Endothelial cell of umbilical vein (primary cell): Measurements from ENCODE around the gene DCUN1D5. TPM values are rescaled to one million over a fixed set of nuclear protein-coding genes. Genes with fewer than 3 reads are reported as not detected.

Experiments
- BruUV-seq: library from RNA; stranded (reverse); fragments of 400-500 nt; replicated peaks from 2 replicates; lab custom pipeline; 2021; lab: Mats Ljungman, UMichigan
- CTCF ChIA-PET: fragments of 300-600, 350-600 bp; sonication (Branson Sonifier 250); formaldehyde crosslinking; loops from one replicate; lab custom pipeline; 2021; ENCODE audit warnings: antibody characterized with exemption, inconsistent platforms; lab: Charles Lee
- POLR2A ChIA-PET: fragments of 300-600, 350-600 bp; sonication (Branson Sonifier 250); formaldehyde crosslinking; loops from one replicate; lab custom pipeline; 2021; ENCODE audit warnings: antibody characterized with exemption, inconsistent platforms; lab: Charles Lee
- DNase-seq: peaks from one replicate; pipeline ENCODE4 v3.0.0-alpha.2; 2011; ENCODE audit warnings: low read depth, low spot score
- FAIRE-seq: peaks from 2 replicates; lab custom pipeline; 2011; peaks lifted over from hg19 to GRCh38; lab: Jason Lieb, UNC
- H2AFZ ChIP-seq: 2 replicates; pipeline ENCODE4 v1.6.0; 2012; ENCODE audit warnings: low read depth, low read length, control low read depth, inconsistent platforms
- H3K27ac ChIP-seq: 2 replicates; pipeline ENCODE4 v1.5.1; 2011; ENCODE audit warnings: low read depth, mild to moderate bottlenecking, control low read depth, low read length, moderate library complexity; ENCODE audit not compliant: insufficient read depth
- H3K27me3 ChIP-seq, 2 experiments: 2 replicates each; pipeline versions ENCODE4 v1.6.0 to v1.6.1; 2011; ENCODE audit warnings: low read length in 2 of 2, mixed read lengths in 1 of 2; ENCODE audit not compliant: control insufficient read depth in 2 of 2, insufficient read depth in 2 of 2
- H3K36me3 ChIP-seq, 2 experiments: 2 replicates in 1 of 2; 3 replicates in 1 of 2; pipeline ENCODE4 v1.5.1; 2011; ENCODE audit warnings: low read length in 2 of 2, mild to moderate bottlenecking in 1 of 2, moderate library complexity in 1 of 2; ENCODE audit not compliant: control insufficient read depth in 2 of 2, insufficient read depth in 2 of 2; ENCODE audit errors: extremely low read depth in 1 of 2
- H3K4me1 ChIP-seq: 3 replicates; pipeline ENCODE4 v1.5.1; 2011; ENCODE audit warnings: mild to moderate bottlenecking, low read length; ENCODE audit not compliant: control insufficient read depth, insufficient read depth; ENCODE audit errors: extremely low read depth
- H3K4me2 ChIP-seq: 2 replicates; pipeline ENCODE4 v1.6.1; 2011; ENCODE audit warnings: low read length, control low read depth, mixed read lengths; ENCODE audit not compliant: insufficient read depth
- H3K4me3 ChIP-seq, 3 experiments: fragments of 200-600 bp in 1 of 3; sonication (generic), shearing (Covaris generic) in 1 of 3; replicated peaks in 1 of 3; 2 replicates each; pipeline ENCODE4 v1.5.1; 2011 to 2016; ENCODE audit warnings: control low read depth in 3 of 3, low read length in 3 of 3, mild to moderate bottlenecking in 2 of 3, inconsistent platforms in 1 of 3, low read depth in 1 of 3, moderate library complexity in 1 of 3; ENCODE audit not compliant: insufficient read depth in 1 of 3
- H3K79me2 ChIP-seq: 2 replicates; pipeline ENCODE4 v1.6.0; 2012; ENCODE audit warnings: low read length, inconsistent platforms; ENCODE audit not compliant: control insufficient read depth, insufficient read depth
- H3K9ac ChIP-seq: replicated peaks from 2 replicates; pipeline ENCODE3; 2011; ENCODE audit warnings: low read length, control low read depth; ENCODE audit not compliant: insufficient read depth; ENCODE audit errors: extremely low read depth
- H3K9me1 ChIP-seq: replicated peaks from 3 replicates; pipeline ENCODE4 v1.6.0; 2011; ENCODE audit warnings: mild to moderate bottlenecking, low read length; ENCODE audit not compliant: control insufficient read depth, insufficient read depth; ENCODE audit errors: extremely low read depth
- H3K9me3 ChIP-seq: replicated peaks from 2 replicates; pipeline ENCODE4 v1.5.1; 2012; ENCODE audit warnings: low read length, inconsistent platforms; ENCODE audit not compliant: control insufficient read depth, insufficient read depth
- H4K20me1 ChIP-seq: replicated peaks from 2 replicates; pipeline ENCODE3; 2011; ENCODE audit warnings: mild to moderate bottlenecking, low read length; ENCODE audit not compliant: control insufficient read depth, insufficient read depth; ENCODE audit errors: extremely low read depth
- CTCF ChIP-seq, 2 donors: IDR thresholded peaks; 1 replicate in 1 of 2; 2 replicates in 1 of 2; pipeline ENCODE4 v1.5.1; 2011; ENCODE audit warnings: low read length in 2 of 2, mild to moderate bottlenecking in 2 of 2, moderate library complexity in 2 of 2, control low read depth in 1 of 2, inconsistent platforms in 1 of 2, low read depth in 1 of 2; ENCODE audit not compliant: insufficient read depth in 1 of 2; ENCODE audit errors: extremely low read depth in 1 of 2
- EZH2 ChIP-seq: IDR thresholded peaks from 2 replicates; pipeline ENCODE4 v1.6.1; 2012; ENCODE audit warnings: borderline replicate concordance, low read depth, mild to moderate bottlenecking, moderate library complexity, low read length, inconsistent platforms; ENCODE audit not compliant: severe bottlenecking
- FOS ChIP-seq: IDR thresholded peaks from 2 replicates; pipeline ENCODE4 v1.6.1; 2011; ENCODE audit warnings: mild to moderate bottlenecking, low read length, moderate library complexity, borderline replicate concordance; ENCODE audit not compliant: insufficient read depth
- GATA2 ChIP-seq: IDR thresholded peaks from 2 replicates; pipeline ENCODE4 v1.7.0; 2011; ENCODE audit warnings: low read depth, mild to moderate bottlenecking, moderate library complexity, mixed read lengths, low read length; ENCODE audit not compliant: insufficient read length, insufficient read depth
- JUN ChIP-seq: IDR thresholded peaks from 2 replicates; pipeline ENCODE4 v1.6.1; 2011; ENCODE audit warnings: borderline replicate concordance, low read depth; ENCODE audit not compliant: insufficient read length, insufficient read depth
- MAX ChIP-seq: IDR thresholded peaks from 2 replicates; pipeline ENCODE4 v1.6.1; 2011; ENCODE audit not compliant: insufficient read depth, insufficient read length
- MYC ChIP-seq: IDR thresholded peaks from one replicate; pipeline ENCODE4 v1.6.1; 2011; ENCODE audit warnings: mild to moderate bottlenecking, low read depth, low read length
- POLR2A ChIP-seq: IDR thresholded peaks from 2 replicates; pipeline ENCODE4 v1.6.1; 2012; ENCODE audit warnings: low read depth, mild to moderate bottlenecking, control low read depth, low read length
- POLR2AphosphoS5 ChIP-seq: IDR thresholded peaks from 2 replicates; pipeline ENCODE4 v1.6.1; 2012; ENCODE audit warnings: low read depth, mild to moderate bottlenecking, control low read depth, low read length, moderate library complexity; ENCODE audit not compliant: insufficient read depth
- dilution Hi-C: fragments of 300-500 bp; cut with MboI; formaldehyde crosslinking; loops from one replicate; pipeline ENCODE4 v1.15.0; 2019; ENCODE audit warnings: low sequenced_read_pairs; ENCODE audit not compliant: extremely low pct_ligation_motif_present
- intact Hi-C: fragments of 100-400 bp; cut with micrococcal nuclease; formaldehyde crosslinking; loops from one replicate; pipeline ENCODE4 v1.10.0; 2022
- polyA plus RNA-seq, 4 experiments: library from polyadenylated mRNA; depleted of rRNA in 3 of 4; stranded (reverse) in 3 of 4; unstranded in 1 of 4; fragments of >200 nt; gene quantifications; 2 replicates each; pipeline versions ENCODE4 v1.2.1 to v1.2.3, GENCODE V29; 2011 to 2012; ENCODE audit warnings: missing spikeins in 1 of 4
- total RNA-seq: library from RNA; stranded (reverse); gene quantifications from 2 replicates; pipeline ENCODE4 v1.2.3, GENCODE V29; 2021

DCUN1D5 gene
- total and polyA plus RNA-seq, 2 donors (not counting 3 experiments of a cell fraction or from before 2014, with no cell fraction given) = 32.9 to 49.8 TPM

- BruUV-seq = no TSS peak
- no peaks in the 10 kb centered on the region for H3K79me2 ChIP-seq
- H3K4me1 ChIP-seq = peaks cover 14% of the 10 kb centered on the region
- H3K4me3 ChIP-seq = no peak overlapping the region
- no peaks in the 10 kb centered on the region for H3K9me3 ChIP-seq
- ChIA-PET CTCF (interaction anchor here (1.5 kb wide), 1 partner anchor 19 kb away, joined by 3 read pairs; the partner anchor contains the start of gene DCUN1D5), POLR2A (no interaction called here)
- peaks cover 4 to 10% of the 10 kb centered on the region in 2 experiments for H3K27me3 ChIP-seq
- TF ChIP-seq CTCF (IDR thresholded peaks at IDR 0.05; ENCODE audit: extremely low read depth in 1 of 2, insufficient read depth in 1 of 2, low read depth in 1 of 2, low read length in 2 of 2) (no peak), MYC (no peak), EZH2 (no peak), FOS (no peak), POLR2AphosphoS5 (no peak), POLR2A (no peak), MAX (no peak), JUN (no peak), GATA2 (no peak)
- no peak for DNase-seq
- no peak overlapping the region for H2AFZ ChIP-seq
- no peak overlapping the region for H3K4me2 ChIP-seq
- peaks cover 2% of the 10 kb centered on the region for H4K20me1 ChIP-seq
- H3K9me1 ChIP-seq = no peaks in the 10 kb centered on the region
- FAIRE-seq = no peak
- dilution Hi-C loops (no loop called here), intact Hi-C loops (no loop called here)
- no peak overlapping the region for H3K27ac ChIP-seq
- H3K36me3 ChIP-seq = no peaks in the 10 kb centered on the region
- no peak overlapping the region for H3K9ac ChIP-seq
These were observed 19.4 kb upstream of the DCUN1D5 start for GRCh38 chr11:103111400-103111799.
